Measurements from ENCODE around the gene MYH14. TPM values are rescaled to one million over a fixed set of nuclear protein-coding genes. Genes with fewer than 3 reads are reported as not detected.

Gene MYH14
- total and polyA plus RNA-seq, 12 donors: 0.22 to 8.5 (median 3.1) TPM

DNA sequence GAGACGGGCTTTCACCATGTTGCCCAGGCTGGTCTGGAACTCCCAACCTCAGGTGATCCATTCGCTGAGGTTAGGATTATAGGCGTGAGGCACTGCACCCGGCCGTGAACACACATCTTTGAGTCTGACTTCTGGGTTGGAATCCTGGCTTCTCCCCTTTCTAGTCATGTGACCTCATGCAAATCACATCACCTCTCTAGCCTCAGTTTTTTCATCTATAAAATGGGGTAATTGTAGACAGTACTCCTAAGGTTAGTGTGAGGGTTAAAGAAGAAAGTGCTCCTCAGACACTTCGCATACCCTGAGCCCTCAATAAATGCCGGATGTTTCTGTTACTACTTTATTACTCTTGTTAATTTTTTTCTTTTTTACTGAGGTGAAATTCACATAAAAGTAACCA lies 70.4 kb downstream of the MYH14 start:
- Histone ChIP-seq H3K9me3 (replicated peaks in 1 of 3) (no peaks in the 10 kb centered on the region), H3K27ac (no peak overlapping the region), H3K4me1 (replicated peaks in 1 of 2) (no peaks in the 10 kb centered on the region), H3K4me3 (no peak overlapping the region), H3K27me3 (no peaks in the 10 kb centered on the region), H3K36me3 (replicated peaks in 1 of 2) (no peaks in the 10 kb centered on the region)
- WGBS, 4 donors: 83 to 90% (median 85%) methylated on average over 7 of the region's 7 CpGs
- TF ChIP-seq, protein P1, sequence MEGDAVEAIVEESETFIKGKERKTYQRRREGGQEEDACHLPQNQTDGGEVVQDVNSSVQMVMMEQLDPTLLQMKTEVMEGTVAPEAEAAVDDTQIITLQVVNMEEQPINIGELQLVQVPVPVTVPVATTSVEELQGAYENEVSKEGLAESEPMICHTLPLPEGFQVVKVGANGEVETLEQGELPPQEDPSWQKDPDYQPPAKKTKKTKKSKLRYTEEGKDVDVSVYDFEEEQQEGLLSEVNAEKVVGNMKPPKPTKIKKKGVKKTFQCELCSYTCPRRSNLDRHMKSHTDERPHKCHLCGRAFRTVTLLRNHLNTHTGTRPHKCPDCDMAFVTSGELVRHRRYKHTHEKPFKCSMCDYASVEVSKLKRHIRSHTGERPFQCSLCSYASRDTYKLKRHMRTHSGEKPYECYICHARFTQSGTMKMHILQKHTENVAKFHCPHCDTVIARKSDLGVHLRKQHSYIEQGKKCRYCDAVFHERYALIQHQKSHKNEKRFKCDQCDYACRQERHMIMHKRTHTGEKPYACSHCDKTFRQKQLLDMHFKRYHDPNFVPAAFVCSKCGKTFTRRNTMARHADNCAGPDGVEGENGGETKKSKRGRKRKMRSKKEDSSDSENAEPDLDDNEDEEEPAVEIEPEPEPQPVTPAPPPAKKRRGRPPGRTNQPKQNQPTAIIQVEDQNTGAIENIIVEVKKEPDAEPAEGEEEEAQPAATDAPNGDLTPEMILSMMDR (IDR thresholded peaks at IDR 0.05): no peak
- no peak for TF ChIP-seq POLR2A (IDR thresholded peaks at IDR 0.05)
- intact Hi-C loops (cut with DNase I): no loop called here
- DNase-seq: no peak

DNA sequence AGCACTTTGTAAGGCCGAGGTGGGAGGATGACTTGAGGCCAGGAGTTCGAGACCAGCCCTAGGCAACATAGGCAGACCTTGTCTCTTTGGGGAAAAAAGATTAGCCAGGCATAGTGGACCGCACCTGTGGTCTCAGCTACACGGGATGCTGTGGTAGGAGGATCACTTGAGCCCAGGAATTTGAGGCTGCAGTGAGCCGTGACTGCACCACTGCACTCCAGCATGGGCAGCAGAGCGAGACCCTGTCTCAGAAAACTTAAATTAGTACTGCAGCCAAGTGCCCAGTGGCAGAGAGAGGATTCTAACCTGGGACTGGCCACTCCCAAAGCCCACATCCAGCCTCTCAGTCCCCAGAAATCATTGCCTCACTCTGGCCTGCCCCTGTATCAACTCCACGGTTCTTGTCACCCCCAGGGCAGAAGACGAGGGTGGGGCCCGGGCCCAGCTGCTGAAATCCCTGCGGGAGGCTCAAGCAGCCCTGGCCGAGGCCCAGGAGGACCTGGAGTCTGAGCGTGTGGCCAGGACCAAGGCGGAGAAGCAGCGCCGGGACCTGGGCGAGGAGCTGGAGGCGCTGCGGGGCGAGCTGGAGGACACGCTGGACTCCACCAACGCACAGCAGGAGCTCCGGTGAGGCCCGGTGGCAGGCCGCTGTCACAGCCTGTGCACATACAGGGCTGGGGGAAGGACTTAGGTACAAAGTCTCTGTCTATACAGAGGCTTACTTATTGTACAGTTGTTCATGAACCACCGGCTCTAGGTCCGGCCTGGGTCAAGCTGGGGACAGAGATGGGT lies 72.4 kb downstream of the MYH14 start:
- no peaks in the 10 kb centered on the region for H3K4me1 ChIP-seq (replicated peaks in 1 of 2)
- no peaks in the 10 kb centered on the region for H3K27me3 ChIP-seq
- intact Hi-C loops (cut with DNase I): no loop called here
- no peak for TF ChIP-seq POLR2A (IDR thresholded peaks at IDR 0.05)
- TF ChIP-seq, protein P1 (IDR thresholded peaks at IDR 0.05): no peak
- 73 to 80% (median 74%) methylated on average over 12 to 26 of the region's 26 CpGs for WGBS, 4 donors
- DNase-seq: no peak
- H3K27ac ChIP-seq: no peak overlapping the region
- no peak overlapping the region for H3K4me3 ChIP-seq
- no peaks in the 10 kb centered on the region for H3K36me3 ChIP-seq (replicated peaks in 1 of 2)
- H3K9me3 ChIP-seq (replicated peaks in 1 of 3): no peaks in the 10 kb centered on the region

DNA sequence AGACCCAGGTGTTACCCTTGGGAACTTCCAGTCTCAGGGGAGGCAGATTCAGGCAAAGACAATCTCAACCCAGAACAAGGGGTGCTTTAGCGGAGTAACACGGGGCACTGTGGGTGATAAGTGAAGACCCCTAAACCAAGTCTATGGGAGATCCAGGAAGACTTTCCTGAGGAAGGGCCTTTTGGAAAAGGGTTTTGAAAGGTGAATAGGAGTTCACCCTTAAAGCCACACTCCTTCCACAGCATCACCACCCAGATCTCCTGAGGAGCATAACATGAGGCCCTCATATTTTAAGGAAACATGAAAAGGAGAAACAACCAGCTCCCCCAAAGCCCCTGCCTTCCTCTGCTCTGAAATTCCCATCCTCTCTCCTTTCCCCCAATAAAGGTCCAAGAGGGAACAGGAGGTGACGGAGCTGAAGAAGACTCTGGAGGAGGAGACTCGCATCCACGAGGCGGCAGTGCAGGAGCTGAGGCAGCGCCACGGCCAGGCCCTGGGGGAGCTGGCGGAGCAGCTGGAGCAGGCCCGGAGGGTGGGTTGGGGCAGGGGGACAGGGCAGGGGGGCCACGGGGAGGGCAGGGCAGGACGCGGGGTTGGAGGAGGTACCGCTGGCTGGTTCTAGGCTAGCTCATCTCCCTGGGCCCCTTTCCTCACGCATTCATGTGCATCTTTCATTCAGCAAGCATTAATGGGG lies 73.1 kb downstream of the MYH14 start:
- WGBS, 4 donors: 80 to 88% (median 84%) methylated on average over 13 to 15 of the region's 15 CpGs
- no peak overlapping the region for H3K27ac ChIP-seq
- H3K4me3 ChIP-seq: no peak overlapping the region
- no peaks in the 10 kb centered on the region for H3K9me3 ChIP-seq (replicated peaks in 1 of 3)
- H3K36me3 ChIP-seq (replicated peaks in 1 of 2): no peaks in the 10 kb centered on the region
- no peak for DNase-seq
- no peaks in the 10 kb centered on the region for H3K4me1 ChIP-seq (replicated peaks in 1 of 2)
- intact Hi-C loops (cut with DNase I): no loop called here
- TF ChIP-seq, protein P1 (IDR thresholded peaks at IDR 0.05): no peak
- no peak for TF ChIP-seq POLR2A (IDR thresholded peaks at IDR 0.05)
- no peaks in the 10 kb centered on the region for H3K27me3 ChIP-seq

DNA sequence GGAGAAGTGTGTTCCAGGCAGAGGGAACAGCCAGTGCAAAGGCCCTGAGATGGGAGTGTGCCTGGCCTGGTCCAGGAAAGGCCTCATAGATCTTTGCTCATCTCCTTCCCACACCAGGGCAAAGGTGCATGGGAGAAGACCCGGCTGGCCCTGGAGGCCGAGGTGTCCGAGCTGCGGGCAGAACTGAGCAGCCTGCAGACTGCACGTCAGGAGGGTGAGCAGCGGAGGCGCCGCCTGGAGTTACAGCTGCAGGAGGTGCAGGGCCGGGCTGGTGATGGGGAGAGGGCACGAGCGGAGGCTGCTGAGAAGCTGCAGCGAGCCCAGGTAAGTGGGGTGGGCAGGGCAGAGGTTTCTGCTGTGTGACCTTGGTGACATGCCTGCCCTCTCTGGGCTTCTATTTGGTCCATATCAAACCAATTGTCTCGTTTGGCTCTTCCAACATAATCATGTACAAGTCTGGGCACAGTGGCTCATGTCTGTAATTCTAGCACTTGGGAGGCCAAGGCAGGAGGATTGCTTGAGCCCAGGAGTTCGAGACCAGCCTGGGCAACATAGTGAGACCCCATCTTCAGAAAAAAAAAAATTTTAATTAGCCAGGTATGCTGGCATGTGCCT lies 74.7 kb downstream of the MYH14 start:
- no peak overlapping the region for H3K27ac ChIP-seq
- TF ChIP-seq POLR2A (IDR thresholded peaks at IDR 0.05): no peak
- TF ChIP-seq, protein P1 (IDR thresholded peaks at IDR 0.05): no peak
- H3K27me3 ChIP-seq: no peaks in the 10 kb centered on the region
- no peak for DNase-seq
- no peaks in the 10 kb centered on the region for H3K4me1 ChIP-seq (replicated peaks in 1 of 2)
- no peak overlapping the region for H3K4me3 ChIP-seq
- intact Hi-C loops (cut with DNase I): no loop called here
- H3K9me3 ChIP-seq (replicated peaks in 1 of 3): no peaks in the 10 kb centered on the region
- H3K36me3 ChIP-seq (replicated peaks in 1 of 2): no peaks in the 10 kb centered on the region
- 81 to 89% (median 87%) methylated on average over 14 of the region's 14 CpGs for WGBS, 4 donors
